GM21515 (cell line): ENCODE measurements around the gene FLNA.
"Not testable (repeated sequence)": the region's sequence is repeated elsewhere in the genome, so short reads cannot be mapped to it uniquely, and the experiment has no call there.

Experiments used
- ATAC-seq: cut with Tn5 transposase; IDR thresholded peaks from one replicate; pipeline ENCODE4 v1.9.1; 2021; ENCODE audit not compliant: unreplicated experiment

The FLNA gene

DNA sequence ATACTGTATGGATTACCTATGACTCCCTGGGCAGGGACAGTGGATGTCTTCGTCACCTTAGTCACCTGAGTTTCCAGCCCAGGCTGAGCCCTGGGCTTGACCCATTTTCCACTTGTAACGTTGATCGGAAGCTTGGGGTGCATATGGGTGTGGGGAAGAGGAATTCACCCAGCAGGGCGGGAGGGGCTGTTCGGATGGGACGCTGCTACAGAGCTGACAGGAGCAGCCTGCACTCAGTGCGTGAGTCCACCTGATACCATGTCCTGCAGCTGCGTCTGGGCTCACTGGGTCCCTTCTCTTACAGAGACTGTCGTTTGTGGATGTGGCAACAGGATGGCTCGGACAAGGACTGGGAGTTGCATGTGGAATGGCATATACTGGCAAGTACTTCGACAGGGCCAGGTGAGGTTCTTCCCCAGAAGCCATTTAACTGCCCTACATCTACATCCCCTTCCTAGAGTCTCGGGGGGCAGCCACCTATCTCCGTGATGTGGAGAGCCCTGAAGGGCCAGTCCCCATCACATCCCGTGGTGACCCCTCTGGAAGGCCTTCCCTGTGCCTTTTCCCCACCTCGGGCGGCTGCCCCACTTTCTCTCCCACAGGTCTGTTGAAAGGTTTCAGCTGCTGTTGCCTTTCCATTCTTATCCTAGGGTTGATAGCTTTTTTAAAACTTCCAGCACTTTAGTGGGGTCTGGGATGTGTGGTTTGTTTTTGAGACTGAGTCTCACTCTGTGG is 65.2 kb downstream of the FLNA start:
- no peak for ATAC-seq

DNA sequence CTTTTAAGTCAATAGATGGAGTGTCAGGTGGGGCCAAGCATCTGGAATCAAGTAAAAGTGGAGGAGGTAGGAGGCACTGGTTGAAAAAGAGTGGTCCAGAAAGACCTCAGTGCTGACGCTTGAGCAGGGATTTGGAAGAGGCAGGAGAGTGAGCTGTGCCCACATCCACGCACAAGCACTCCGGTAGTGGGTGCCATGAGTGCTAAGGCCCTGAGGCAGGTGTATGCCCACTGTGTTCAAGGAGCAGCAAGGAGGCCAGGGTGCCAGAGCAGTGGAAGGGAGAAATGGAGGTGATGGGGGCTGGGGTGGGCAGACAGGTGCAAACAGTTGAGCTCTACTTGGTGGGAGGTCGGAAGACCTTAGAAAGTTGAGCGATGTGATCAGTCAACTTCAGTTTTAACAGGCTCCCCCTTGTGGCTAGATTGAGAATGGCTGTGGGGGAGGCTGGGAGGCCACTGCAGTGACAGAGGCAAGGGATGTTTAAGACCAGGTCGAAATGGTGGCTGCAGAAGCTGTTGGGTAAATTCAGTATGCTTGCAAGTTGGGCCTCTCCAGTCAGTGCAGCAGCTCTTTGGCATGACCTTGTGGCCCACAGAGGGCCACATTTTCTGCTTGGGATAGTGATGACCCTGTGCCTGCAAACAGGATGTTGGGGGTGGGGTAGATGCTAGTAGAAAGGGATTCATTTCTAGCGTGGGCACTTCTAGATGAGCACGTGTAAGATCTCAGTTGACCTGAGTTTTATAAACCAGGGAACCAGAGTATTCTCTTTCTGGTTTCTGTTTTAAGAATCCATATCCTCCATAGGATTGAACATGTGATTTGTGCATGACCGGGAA is 66.1 kb downstream of the FLNA start:
- no peak for ATAC-seq

- no peak for ATAC-seq
These were observed 67.2 kb downstream of the FLNA start for GRCh38 chrX:154307202-154307601.

GRCh38 chrX:154305541-154306205 is 68.8 kb downstream of the FLNA start:
- no peak for ATAC-seq

DNA sequence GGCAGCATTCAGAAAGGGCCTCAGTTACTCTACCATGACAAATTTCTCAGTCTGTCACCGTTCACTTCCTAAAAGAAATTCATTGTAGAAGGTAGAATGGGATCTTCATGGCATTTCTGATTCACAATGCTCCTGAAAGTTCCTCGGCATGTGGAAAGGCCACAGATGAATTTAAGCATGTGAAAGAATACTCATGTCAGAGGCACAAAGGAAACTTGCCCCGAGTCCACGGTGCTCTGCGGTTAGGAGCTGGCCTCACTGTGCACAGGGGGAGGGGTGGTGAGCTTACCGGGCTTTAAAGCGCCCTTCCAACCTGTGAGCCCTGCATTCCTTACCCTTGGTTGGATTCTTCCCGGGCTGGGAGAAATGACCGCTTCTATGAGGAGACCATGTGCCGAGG is 69.6 kb downstream of the FLNA start:
- ATAC-seq, result no peak

- ATAC-seq, result no peak
These were observed 71.0 kb downstream of the FLNA start for GRCh38 chrX:154303476-154303875.

DNA sequence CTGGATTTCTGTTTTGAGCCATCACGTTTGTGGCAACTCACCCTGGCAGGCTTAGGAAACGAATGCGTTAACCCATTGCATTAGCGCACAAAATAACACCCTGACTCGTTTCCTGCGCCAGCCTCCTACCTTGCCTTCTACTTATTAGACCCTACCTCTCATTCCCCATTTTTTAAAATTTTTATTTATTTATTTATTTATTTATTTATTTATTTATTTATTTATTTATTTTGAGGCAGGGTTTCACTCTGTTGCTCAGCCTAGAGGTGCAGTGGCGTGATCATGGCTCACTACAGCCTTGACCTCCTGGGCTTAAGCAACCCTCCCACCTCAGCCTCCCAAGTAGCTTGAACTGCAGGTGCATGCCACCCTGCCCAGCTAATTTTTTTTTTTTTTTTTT is 71.4 kb downstream of the FLNA start:
- not testable (repeated sequence) for ATAC-seq

DNA sequence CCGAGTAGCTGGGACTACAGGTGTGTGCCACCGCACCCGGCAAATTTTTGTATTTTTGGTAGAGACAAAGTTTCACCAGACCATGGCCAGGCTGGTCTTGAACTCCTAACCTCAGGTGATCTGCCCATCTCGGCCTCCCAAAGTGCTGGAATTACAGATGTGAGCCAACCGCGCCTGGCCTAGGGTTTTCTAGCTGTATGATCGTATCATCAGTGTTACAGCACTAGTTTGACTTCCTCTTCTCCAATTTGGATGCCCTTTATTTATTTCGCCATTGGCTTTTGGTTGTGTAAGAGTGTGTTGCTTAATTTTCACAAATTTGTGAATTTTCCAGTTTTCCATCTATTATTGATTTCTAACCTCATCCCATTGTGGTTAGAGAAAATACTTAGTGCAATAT is 73.6 kb downstream of the FLNA start:
- ATAC-seq, result no peak
